ENCODE results near the gene PEX11A.

Gene PEX11A

GRCh38 chr15:89633585-89633984, 57.0 kb downstream of the PEX11A start:
- DNase-seq (ENCODE audit: low spot score) = peak; percentile 23
- TF ChIP-seq CTCF (IDR thresholded peaks at IDR 0.05; ENCODE audit: borderline replicate concordance, control extremely low read depth, extremely low read depth, insufficient read depth, missing control alignments) = no peak
- in situ Hi-C loops (cut with MboI; ENCODE audit: low sequenced_read_pairs, unreplicated experiment) = no loop called here

- no peak for TF ChIP-seq CTCF (IDR thresholded peaks at IDR 0.05; ENCODE audit: borderline replicate concordance, control extremely low read depth, extremely low read depth, insufficient read depth, missing control alignments)
- peak; percentile 25 for DNase-seq (ENCODE audit: low spot score)
- in situ Hi-C loops (cut with MboI; ENCODE audit: low sequenced_read_pairs, unreplicated experiment) = no loop called here
These were observed 57.8 kb downstream of the PEX11A start for GRCh38 chr15:89632563-89633430.

- peak; percentile 21 for DNase-seq (ENCODE audit: low spot score)
- TF ChIP-seq CTCF (IDR thresholded peaks at IDR 0.05; ENCODE audit: borderline replicate concordance, control extremely low read depth, extremely low read depth, insufficient read depth, missing control alignments) = no peak
- in situ Hi-C loops (cut with MboI; ENCODE audit: low sequenced_read_pairs, unreplicated experiment) = no loop called here
These were observed 58.7 kb downstream of the PEX11A start for GRCh38 chr15:89631902-89632264.

Data from GM13976 (cell line).